Body of pancreas (tissue), 4 donors: ENCODE measurements around the gene NOPCHAP1. TPM values are rescaled to one million over a fixed set of nuclear protein-coding genes. Genes with fewer than 3 reads are reported as not detected.
"Not testable (repeated sequence)": the region's sequence is repeated elsewhere in the genome, so short reads cannot be mapped to it uniquely, and the experiment has no call there.

Source experiments
- ATAC-seq: fragments of 150-250 bp; one replicate; pipeline ENCODE4 v1.9.1; 2016
- DNase-seq, 4 donors: peaks; one replicate each; pipeline ENCODE4 v3.0.0-alpha.2; 2019
- H3K27ac ChIP-seq, 4 donors: fragments of 200-600 bp; sonication (generic); 1 replicate in 3 of 4; 2 replicates in 1 of 4; pipeline versions ENCODE4 v1.5.1 to v1.6.1; 2016 to 2019; ENCODE audit warnings: mild to moderate bottlenecking in 1 of 4, mixed read lengths in 1 of 4, moderate library complexity in 1 of 4
- H3K27me3 ChIP-seq, 2 donors: fragments of 200-600 bp; sonication (generic); one replicate each; pipeline ENCODE4 v1.6.0; 2016; ENCODE audit warnings: mild to moderate bottlenecking in 1 of 2
- H3K36me3 ChIP-seq, 2 donors: fragments of 200-600 bp; sonication (generic); replicated peaks in 1 of 2; 2 replicates each; pipeline ENCODE4 v1.5.1; 2016; ENCODE audit warnings: low read depth in 2 of 2; ENCODE audit not compliant: insufficient read depth in 1 of 2
- H3K4me1 ChIP-seq: fragments of 200-600 bp; sonication (generic); one replicate; pipeline ENCODE4 v1.6.0; 2016
- H3K4me3 ChIP-seq, 2 donors: fragments of 200-600 bp; sonication (generic); 1 replicate in 1 of 2; 2 replicates in 1 of 2; pipeline ENCODE4 v1.5.1; 2016 to 2019
- H3K9me3 ChIP-seq, 3 donors: fragments of 200-600 bp; sonication (generic); 1 replicate in 2 of 3; 2 replicates in 1 of 3; pipeline ENCODE4 v1.5.1; 2016
- POLR2A ChIP-seq, 3 donors: fragments of 450-650 bp; IDR thresholded peaks; one replicate each; pipeline ENCODE4 v1.6.1; 2016; ENCODE audit warnings: antibody characterized with exemption in 3 of 3, mild to moderate bottlenecking in 2 of 3
- WGBS, 2 donors: methylation state at CpG; one replicate each; pipeline ENCODE4 v1.1.5; 2017; 5-methylcytosine and 5-hydroxymethylcytosine counted together
- intact Hi-C: fragments of 100-400 bp; cut with DNase I; formaldehyde crosslinking; loops from one replicate; pipeline ENCODE4 v1.15.1; 2023
- total RNA-seq, 2 donors: library from RNA; depleted of rRNA; stranded (reverse); fragments of >200 nt; gene quantifications; one replicate each; pipeline ENCODE4 v1.1.0, GENCODE V29; 2016
- TF ChIP-seq, protein P1 (sequence below), 7 experiments: fragments of 450-650 bp in 4 of 7; fragments of 200-600 bp in 3 of 7; sonication (generic) in 3 of 7; IDR thresholded peaks; one replicate each; pipeline ENCODE4 v1.5.1; 2016 to 2019; ENCODE audit warnings: antibody characterized with exemption in 7 of 7

The NOPCHAP1 gene
- total RNA-seq, 2 donors from 2014 or later = 5.9 to 6.5 TPM

DNA sequence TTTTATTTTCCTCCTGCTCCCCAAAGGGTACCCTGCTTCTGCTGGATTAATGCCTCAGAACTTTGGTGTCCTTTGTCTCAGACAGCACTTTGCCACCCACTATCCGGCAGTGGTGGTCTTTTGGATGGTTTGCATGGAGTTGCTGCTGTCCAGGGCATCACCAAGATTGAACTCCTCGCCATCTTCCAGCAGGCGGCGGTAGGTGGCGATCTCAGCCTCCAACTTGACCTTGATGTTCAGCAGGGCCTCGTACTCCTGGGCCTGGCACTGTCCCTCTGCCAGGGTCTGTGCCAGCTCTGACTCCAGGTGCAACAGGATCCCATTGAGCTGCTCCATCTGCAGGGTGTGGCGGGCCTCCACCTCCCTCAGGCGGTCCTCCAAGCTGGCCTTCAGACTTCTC is 9.4 kb upstream of the NOPCHAP1 start:
- Histone ChIP-seq H3K4me1 (no peaks in the 10 kb centered on the region), H3K4me3 (no peak overlapping the region), H3K9me3 (no peaks in the 10 kb centered on the region), H3K36me3 (no peaks in the 10 kb centered on the region), H3K27me3 (no peaks in the 10 kb centered on the region), H3K27ac (no peak overlapping the region)
- ATAC-seq (no peak), DNase-seq (peak in 1 of 4 donors; percentile 42)
- TF ChIP-seq, protein P1, sequence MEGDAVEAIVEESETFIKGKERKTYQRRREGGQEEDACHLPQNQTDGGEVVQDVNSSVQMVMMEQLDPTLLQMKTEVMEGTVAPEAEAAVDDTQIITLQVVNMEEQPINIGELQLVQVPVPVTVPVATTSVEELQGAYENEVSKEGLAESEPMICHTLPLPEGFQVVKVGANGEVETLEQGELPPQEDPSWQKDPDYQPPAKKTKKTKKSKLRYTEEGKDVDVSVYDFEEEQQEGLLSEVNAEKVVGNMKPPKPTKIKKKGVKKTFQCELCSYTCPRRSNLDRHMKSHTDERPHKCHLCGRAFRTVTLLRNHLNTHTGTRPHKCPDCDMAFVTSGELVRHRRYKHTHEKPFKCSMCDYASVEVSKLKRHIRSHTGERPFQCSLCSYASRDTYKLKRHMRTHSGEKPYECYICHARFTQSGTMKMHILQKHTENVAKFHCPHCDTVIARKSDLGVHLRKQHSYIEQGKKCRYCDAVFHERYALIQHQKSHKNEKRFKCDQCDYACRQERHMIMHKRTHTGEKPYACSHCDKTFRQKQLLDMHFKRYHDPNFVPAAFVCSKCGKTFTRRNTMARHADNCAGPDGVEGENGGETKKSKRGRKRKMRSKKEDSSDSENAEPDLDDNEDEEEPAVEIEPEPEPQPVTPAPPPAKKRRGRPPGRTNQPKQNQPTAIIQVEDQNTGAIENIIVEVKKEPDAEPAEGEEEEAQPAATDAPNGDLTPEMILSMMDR (IDR thresholded peaks at IDR 0.05) = no peak
- no peak for TF ChIP-seq POLR2A (IDR thresholded peaks at IDR 0.05)
- intact Hi-C loops = no loop called here
- 52 to 70% methylated on average over 5 to 8 of the region's 8 CpGs for WGBS, 2 donors

DNA sequence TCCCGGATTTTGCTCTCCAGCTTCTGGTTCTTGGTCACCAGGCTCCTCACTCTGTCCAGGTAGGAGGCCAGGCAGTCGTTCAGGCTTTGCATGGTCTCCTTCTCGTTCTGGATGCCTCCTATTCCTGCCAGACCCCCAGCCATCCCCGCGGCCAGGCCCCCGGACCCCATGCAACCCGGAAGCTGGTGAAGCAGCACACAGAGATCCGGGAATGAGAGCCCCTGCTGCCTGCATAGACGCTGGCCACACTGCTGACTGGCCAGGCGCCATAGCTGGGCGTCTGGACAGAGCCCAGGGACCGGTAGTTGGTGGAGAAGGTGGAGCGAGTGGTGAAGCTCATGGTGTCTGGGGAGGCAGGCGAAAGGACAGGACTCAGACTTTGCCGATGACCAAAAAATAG is 8.4 kb upstream of the NOPCHAP1 start:
- H3K4me3 ChIP-seq, H3K27me3 ChIP-seq, H3K36me3 ChIP-seq, H3K9me3 ChIP-seq, DNase-seq, ATAC-seq, H3K27ac ChIP-seq, intact Hi-C loops, H3K4me1 ChIP-seq: not testable (repeated sequence)
- 84 to 97% methylated on average over 4 to 14 of the region's 15 CpGs for WGBS, 2 donors

DNA sequence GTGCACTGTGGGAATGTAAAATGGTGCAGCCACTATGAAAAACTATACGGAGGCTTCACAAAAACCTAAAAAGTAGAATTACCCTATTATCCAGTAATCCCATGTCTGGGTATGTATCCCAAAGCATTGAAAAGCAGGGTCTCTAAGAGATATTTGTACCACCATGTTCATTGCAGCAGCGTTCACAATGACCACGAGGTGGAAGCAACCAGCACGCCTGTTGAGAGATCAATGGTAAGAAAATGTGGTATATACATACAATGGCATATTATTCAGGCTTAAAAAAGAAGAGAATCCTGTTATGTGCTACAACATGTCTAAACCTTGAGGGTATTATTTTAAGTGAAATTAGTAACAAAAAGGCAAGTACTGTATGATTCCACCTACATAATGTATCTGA is 910 bp upstream of the NOPCHAP1 start:
- DNase-seq = no peak
- TF ChIP-seq, protein P1 (IDR thresholded peaks at IDR 0.05) = no peak
- TF ChIP-seq POLR2A (IDR thresholded peaks at IDR 0.05) = no peak
- intact Hi-C loops = no loop called here
- Histone ChIP-seq H3K27me3 (no peaks in the 10 kb centered on the region), H3K4me1 (peaks cover 13% of the 10 kb centered on the region), H3K9me3 (no peaks in the 10 kb centered on the region), H3K4me3 (no peak overlapping the region), H3K36me3 (no peaks in the 10 kb centered on the region), H3K27ac (no peak overlapping the region)
- ATAC-seq = no peak
- WGBS, 2 donors = 82% methylated on average over 4 of the region's 4 CpGs

DNA sequence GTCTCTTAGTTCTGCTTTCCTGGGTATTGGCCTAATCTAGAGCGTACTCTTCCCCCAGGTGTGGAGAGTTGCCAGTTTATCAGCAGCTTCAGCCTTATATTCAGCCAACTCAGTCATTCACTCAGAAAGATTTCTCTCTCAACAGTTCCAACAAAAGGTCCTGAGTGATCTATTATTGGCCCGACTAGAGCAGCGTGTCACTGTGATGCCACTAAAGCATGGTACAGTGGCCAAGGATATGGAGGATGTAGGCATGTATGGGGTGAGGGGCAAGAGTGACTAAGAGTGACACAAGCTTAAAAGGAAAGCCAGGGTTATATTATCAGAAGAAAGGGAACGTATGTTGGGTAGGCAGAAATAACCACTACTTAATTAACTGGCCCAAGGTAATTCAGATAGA is 4.8 kb downstream of the NOPCHAP1 start:
- Histone ChIP-seq H3K9me3 (no peaks in the 10 kb centered on the region), H3K27me3 (no peaks in the 10 kb centered on the region), H3K27ac (peak overlapping the region in 2 of 4 donors; percentile 25 to 33), H3K4me3 (no peak overlapping the region), H3K4me1 (peaks cover 30% of the 10 kb centered on the region), H3K36me3 (peaks cover 10 to 11% of the 10 kb centered on the region in 2 donors)
- ATAC-seq (peak; percentile 12), DNase-seq (peak in 1 of 4 donors; percentile 15)
- TF ChIP-seq, protein P1 (IDR thresholded peaks at IDR 0.05) = no peak
- TF ChIP-seq POLR2A (IDR thresholded peaks at IDR 0.05) = no peak
- intact Hi-C loops = no loop called here
- 50 to 57% methylated on average over 4 of the region's 4 CpGs for WGBS, 2 donors

DNA sequence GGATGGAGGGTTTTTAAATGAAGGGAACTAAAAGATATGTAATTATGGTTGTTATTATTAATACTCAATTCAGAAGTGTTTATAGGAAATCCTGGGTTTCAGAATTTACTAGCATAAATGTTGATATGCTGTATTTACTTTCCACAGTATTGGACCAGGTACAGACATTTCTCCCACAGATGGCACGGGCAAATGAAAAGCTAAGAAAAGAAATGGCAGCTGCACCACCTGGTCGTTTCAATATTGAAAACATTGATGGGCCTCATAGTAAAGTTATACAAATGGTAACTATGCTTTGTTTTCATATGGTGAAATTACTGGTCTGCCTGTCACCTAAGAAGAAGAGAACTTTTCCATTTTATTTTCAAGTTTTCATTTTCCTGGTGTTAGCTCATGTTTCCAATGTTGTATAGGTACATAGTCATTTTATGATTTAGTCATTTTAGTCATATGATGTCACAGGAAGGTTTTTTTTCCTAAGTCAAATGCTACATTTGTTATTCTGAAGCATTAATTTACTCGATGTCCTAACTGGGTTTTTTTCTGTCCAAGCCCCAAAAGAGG is 5.5 kb downstream of the NOPCHAP1 start:
- 57 to 59% methylated on average over 3 of the region's 3 CpGs for WGBS, 2 donors
- no peak overlapping the region for H3K4me3 ChIP-seq
- TF ChIP-seq POLR2A (IDR thresholded peaks at IDR 0.05) = no peak
- TF ChIP-seq, protein P1 (IDR thresholded peaks at IDR 0.05) = no peak
- H3K36me3 ChIP-seq = peaks cover 10 to 11% of the 10 kb centered on the region in 2 donors
- H3K9me3 ChIP-seq = no peaks in the 10 kb centered on the region
- ATAC-seq (no peak), DNase-seq (no peak)
- H3K27me3 ChIP-seq = no peaks in the 10 kb centered on the region
- intact Hi-C loops = no loop called here
- peak overlapping the region in 1 of 4 donors; percentile 33 for H3K27ac ChIP-seq
- peaks cover 30% of the 10 kb centered on the region for H3K4me1 ChIP-seq
